ENCODE results near the gene CPSF3. TPM values are rescaled to one million over a fixed set of nuclear protein-coding genes. Genes with fewer than 3 reads are reported as not detected.

The CPSF3 gene
- 89.5 and 95.5 TPM in 2 replicates for total RNA-seq (2021)
- long read RNA-seq, transcript CPSF3-201 (18 exons, 2,345 nt), result major isoform, 1,107 of 1,207 reads
- long read RNA-seq, partial matches to known transcripts, result 68 of 1,207 reads
- long read RNA-seq, other reads (novel, unspliced or antisense), result 30 of 1,207 reads

GRCh38 chr2:9423100-9423921, at the start of gene CPSF3, which contains the start of gene ITGB1BP1:
TSS of gene CPSF3 (plus strand) at chr2:9423654. CDS start at chr2:9423774, 120 bp downstream.
TSS of gene ITGB1BP1 (minus strand) at chr2:9423528. CDS start at chr2:9418697, 4,831 bp downstream.
- Histone ChIP-seq H2BK15ac (ENCODE audit: low read depth, low read length) (no peak within 1 kb of the TSS), H2BK5ac (ENCODE audit: insufficient read length, low read length) (peak within 1 kb of the TSS; percentile 60), H3K4ac (ENCODE audit: low read depth, low read length) (no peak within 1 kb of the TSS), H2AK5ac (ENCODE audit: insufficient read length, low read length) (no peak within 1 kb of the TSS), H3K23me2 (ENCODE audit: insufficient read length, low read depth, low read length, poor library complexity, severe bottlenecking) (peaks cover 13% of the 10 kb centered on the region), H4K91ac (ENCODE audit: insufficient read length, low read depth, low read length) (no peak within 1 kb of the TSS), H3K4me1 (ENCODE audit: insufficient read depth, low read length) (no peaks in the 10 kb centered on the region), H3K56ac (ENCODE audit: insufficient read length, low read depth, low read length) (no peak within 1 kb of the TSS), H2AFZ (ENCODE audit: low read length) (no peak within 1 kb of the TSS), H3K79me1 (ENCODE audit: insufficient read depth, low read depth, low read length, poor library complexity, severe bottlenecking) (no peaks in the 10 kb centered on the region), H3K14ac (ENCODE audit: insufficient read depth, low read length) (peak within 1 kb of the TSS; percentile 92), H3T11ph (ENCODE audit: low read length) (no peak within 1 kb of the TSS), H2BK12ac (ENCODE audit: insufficient read length, low read depth, low read length) (no peak within 1 kb of the TSS), H3K23ac (ENCODE audit: insufficient read length, low read depth, low read length) (no peak within 1 kb of the TSS), H3K79me2 (ENCODE audit: insufficient read depth, low read length) (peaks cover 2% of the 10 kb centered on the region; the same call in 1 of the 2 replicates), H3K9me3 (ENCODE audit: control insufficient read depth, low read depth, low read length) (no peaks in the 10 kb centered on the region), H3K4me2 (ENCODE audit: insufficient read depth, insufficient read length, low read length) (peak within 1 kb of the TSS; percentile 93), H3K27me3 (ENCODE audit: insufficient read depth, low read length) (no peaks in the 10 kb centered on the region), H3K27ac (ENCODE audit: insufficient read length, low read depth, low read length) (peak within 1 kb of the TSS; percentile 48), H4K20me1 (ENCODE audit: control insufficient read depth, insufficient read depth, insufficient read length) (no peaks in the 10 kb centered on the region), H2BK20ac (ENCODE audit: low read depth, low read length, poor library complexity, severe bottlenecking) (no peak within 1 kb of the TSS), H4K8ac (replicated peaks; ENCODE audit: insufficient read length, low read depth, low read length) (no peak within 1 kb of the TSS), H3K9ac (ENCODE audit: extremely low read depth, insufficient read length, low read length) (peak within 1 kb of the TSS; percentile 97), H2BK120ac (ENCODE audit: low read depth, low read length, poor library complexity, severe bottlenecking) (no peak within 1 kb of the TSS), H4K5ac (ENCODE audit: insufficient read length, low read depth, low read length) (no peak within 1 kb of the TSS), H3K18ac (ENCODE audit: insufficient read length, low read depth, low read length) (peak within 1 kb of the TSS; percentile 95)
- WGBS (ENCODE audit: extremely low coverage, insufficient read length, low lambda C conversion rate), result no CpG with 5 or more reads among the region's 91 CpGs
- H3K4me1 Mint-ChIP-seq, result peaks cover 9 to 11% of the 10 kb centered on the region in 2 experiments
- DNase-seq, result peak; percentile 98
- H3K9me3 Mint-ChIP-seq, result no peaks in the 10 kb centered on the region
- peaks cover 10% of the 10 kb centered on the region for H3K27me3 Mint-ChIP-seq (ENCODE audit: low read depth)
- peak within 1 kb of the TSS in 1 of 2 experiments; percentile 91; a peak in 3 of 5 replicates for H3K4me3 Mint-ChIP-seq
- peak within 1 kb of the TSS; percentile 87 to 92 (median 91) for H3K27ac Mint-ChIP-seq
- TF ChIP-seq CTCF (conservative IDR thresholded peaks at IDR 0.05), result no peak
- H3K36me3 Mint-ChIP-seq (ENCODE audit: insufficient read depth in 1 of 3, low read depth in 3 of 3), result peaks cover 0 to under 1% (median 0%) of the 10 kb centered on the region in 3 experiments; a peak in 3 of 7 replicates
